Measurements from ENCODE around the gene PRR27. TPM values are rescaled to one million over a fixed set of nuclear protein-coding genes. Genes with fewer than 3 reads are reported as not detected.
A peak's percentile ranks its signal among the peaks of the same experiment; 100 is the strongest.

Gene PRR27
- not detected for total RNA-seq
- long read RNA-seq, result 0 reads

DNA sequence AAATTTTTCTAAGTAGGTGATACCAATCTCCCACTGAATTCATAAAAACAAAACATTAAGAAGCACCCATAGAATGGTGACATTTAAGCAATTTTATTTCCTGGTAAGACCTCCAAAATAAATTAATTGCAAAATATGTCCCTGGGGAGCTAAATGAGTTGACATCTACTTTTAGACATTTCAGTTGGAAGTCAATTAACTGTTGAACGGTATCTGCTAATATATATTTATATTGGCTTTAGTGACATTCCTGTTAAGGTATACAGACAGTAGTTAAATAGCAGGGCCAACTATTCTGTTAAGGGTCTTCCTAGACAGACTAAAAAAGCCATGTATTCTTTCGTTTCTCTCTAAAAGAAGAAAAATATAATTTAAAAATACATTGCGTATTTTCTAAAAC, at the start of gene PRR27:
TSS of gene PRR27 (plus strand) at position 301 of the 400 bp plus-strand sequence. CDS start 139 bp downstream, outside the sequence.
- ATAC-seq, result no peak
- intact Hi-C loops (cut with DNase I, micrococcal nuclease), result no loop called here
- DNase-seq, result no peak

DNA sequence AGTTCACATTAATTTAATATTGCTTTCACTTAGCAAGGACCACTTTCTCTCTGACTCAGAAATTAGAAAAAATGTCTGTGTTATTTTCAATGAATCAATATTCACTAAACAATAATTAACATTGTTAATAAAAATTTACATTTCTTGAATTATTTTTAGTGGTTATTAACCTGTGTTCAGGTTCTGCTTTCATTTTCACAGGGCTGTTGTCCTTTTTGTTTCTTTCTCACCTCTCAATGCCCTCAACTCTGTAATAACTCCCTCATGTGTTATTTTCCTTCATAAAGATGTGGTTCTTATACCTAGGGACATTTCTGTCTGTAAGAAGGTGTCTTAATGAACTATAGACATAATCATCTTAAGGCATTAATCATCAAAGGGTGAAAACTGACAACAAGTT, 43.1 kb upstream of the PRR27 start:
- intact Hi-C loops (cut with DNase I, micrococcal nuclease), result no loop called here
- ATAC-seq, result no peak
- DNase-seq, result no peak

DNA sequence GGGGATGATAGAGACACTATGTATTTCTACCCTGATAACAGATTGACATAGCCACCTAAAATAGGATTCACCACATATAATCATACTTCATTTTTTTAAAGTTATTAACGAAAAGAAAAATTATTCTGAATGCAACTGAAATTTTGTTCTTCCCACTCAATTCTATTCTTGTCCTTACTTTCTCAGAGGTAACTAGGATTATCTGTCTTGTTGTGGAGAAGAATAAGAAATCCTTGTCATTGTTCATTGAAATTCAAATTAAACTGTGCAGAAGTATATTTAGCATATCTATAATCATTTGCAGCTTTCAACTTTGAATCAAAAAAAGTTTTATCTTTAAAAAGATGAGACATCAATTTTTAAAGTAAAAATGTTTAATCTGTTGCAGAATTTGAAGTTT, 40.4 kb upstream of the PRR27 start:
- intact Hi-C loops (cut with DNase I, micrococcal nuclease), result no loop called here
- ATAC-seq, result no peak

DNA sequence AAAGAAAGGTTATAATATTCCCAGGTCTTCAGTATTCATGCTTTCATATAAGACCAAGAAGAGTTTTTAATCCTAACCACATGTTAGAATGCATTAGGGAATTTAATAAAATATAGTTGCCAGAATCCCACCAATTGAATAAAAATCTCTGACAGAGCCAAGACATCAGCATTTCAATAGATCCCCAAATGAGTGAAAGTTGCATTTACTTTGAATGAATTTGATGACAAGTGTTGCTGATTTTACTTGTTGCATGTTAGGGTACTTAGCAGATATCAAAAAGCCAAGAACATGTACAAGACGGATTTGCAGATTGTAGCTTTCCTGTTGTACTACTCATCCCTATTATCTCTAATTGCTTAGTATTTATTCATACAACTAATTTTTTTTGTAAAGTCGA, 39.9 kb upstream of the PRR27 start:
- no peak for DNase-seq
- intact Hi-C loops (cut with DNase I, micrococcal nuclease), result no loop called here
- ATAC-seq, result no peak

More for the DNA sequence above, 40.4 kb upstream of the PRR27 start:
- DNase-seq, result no peak

DNA sequence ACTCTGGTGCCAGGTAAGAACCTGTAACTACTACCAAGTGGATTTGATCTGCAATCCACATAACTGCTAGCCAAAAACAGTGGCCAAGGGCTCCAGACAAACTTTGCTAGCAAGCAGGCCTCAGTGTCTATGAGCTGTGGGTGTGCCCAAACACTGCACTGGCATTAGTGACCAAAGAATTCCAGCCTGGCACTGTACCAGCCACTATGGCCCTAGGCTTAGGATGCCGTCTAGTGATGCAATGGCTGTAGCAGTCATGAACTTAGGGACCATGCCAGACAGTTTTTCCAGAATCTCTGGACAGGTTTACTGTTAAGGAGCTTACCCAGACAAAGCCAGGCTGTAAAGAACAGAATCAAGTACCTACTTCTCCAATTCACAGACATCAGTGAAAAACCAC, 33.7 kb upstream of the PRR27 start:
- ATAC-seq, result no peak
- DNase-seq, result no peak
- intact Hi-C loops (cut with DNase I, micrococcal nuclease), result no loop called here

DNA sequence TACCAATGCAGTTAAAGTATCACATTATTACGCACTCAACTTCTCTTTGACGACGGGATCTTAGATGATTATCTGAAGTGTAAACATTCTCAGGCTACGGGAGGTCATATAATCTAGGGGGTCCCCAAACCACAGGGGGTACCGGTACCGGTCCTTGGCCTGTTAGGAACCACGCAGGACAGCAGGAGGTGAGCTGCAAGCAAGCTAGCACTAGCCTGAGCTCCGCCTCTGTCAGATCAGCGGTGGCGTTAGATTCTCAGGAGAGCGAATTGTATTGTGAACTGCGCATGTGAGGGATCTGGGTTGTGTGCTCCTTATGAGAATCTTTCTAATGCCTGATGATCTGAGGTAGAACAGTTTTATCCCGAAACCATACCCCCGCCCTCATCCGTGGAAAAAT, 20.6 kb upstream of the PRR27 start:
- DNase-seq, result no peak
- ATAC-seq, result no peak
- intact Hi-C loops (cut with DNase I, micrococcal nuclease), result no loop called here

DNA sequence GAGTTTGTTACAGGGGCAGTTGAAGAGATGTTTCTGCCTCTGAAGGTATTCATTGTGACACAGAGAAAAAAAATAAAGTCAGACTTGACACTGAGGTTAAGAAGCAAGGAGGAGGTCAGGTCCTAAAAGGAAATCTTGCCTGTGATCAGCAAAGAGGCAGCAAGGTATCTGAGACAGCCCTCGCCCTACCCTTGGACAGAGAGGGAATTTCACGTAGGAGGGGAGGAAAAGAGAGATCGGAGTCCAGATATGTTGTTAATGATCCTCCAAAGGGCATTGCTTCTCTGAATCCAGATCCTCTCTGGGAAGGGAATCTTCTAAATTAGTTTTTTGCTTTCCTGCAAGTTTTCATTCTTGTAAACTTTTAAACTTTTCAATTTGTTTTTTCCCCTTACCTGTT, 15.3 kb upstream of the PRR27 start:
- no peak for DNase-seq
- intact Hi-C loops (cut with DNase I, micrococcal nuclease), result no loop called here
- ATAC-seq, result no peak

DNA sequence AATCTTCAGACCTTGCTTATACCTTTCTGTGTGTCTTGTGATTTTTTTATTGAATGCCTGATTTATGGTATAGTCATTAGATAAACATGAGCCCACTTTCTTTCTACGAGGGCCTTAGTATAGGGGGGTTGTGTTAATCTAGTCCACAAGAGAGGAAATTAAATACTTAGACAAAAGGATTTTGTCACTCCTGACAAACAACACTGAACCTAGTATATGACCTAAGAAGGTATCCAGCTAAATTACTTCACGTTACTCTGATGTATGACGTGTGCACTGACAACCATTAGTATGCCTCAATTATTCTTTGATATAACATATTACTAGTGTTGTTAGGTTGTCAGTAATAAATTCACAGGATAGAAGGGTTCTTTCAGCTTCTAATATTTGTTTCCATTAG, 2.8 kb upstream of the PRR27 start:
- DNase-seq (no peak), ATAC-seq (no peak)
- intact Hi-C loops (cut with DNase I, micrococcal nuclease), result no loop called here

DNA sequence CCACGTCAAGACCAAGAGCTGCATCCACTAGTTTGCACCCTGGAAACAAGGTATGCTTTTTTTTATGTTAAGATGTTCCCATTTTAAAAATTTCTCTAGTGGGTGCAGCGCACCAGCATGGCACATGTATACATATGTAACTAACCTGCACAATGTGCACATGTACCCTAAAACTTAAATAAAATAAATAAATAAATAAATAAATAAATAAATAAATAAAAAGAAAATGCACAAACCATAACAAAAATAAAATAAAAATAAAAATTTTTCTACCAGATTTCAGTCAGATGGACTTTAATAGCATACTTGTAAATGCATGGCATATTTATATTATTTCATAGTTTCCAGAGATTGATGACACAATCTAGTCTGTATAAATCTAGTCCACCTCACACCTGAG, 1.9 kb upstream of the PRR27 start:
- intact Hi-C loops (cut with DNase I, micrococcal nuclease), result no loop called here
- ATAC-seq, result no peak
- DNase-seq, result no peak

DNA sequence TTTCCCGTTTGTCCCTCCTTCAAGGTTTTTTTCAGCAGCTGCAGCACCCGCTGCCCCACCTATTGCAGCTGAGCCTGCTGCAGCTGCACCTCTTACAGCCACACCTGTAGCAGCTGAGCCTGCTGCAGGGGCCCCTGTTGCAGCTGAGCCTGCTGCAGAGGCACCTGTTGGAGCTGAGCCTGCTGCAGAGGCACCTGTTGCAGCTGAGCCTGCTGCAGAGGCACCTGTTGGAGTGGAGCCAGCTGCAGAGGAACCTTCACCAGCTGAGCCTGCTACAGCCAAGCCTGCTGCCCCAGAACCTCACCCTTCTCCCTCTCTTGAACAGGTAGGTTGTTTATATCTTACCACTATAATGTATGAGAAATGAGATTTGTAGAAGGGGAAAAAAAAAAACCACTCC, 4.5 kb downstream of the PRR27 start:
- ATAC-seq (no peak), DNase-seq (peak in 1 of 2 donors; percentile 6)
- intact Hi-C loops (cut with DNase I, micrococcal nuclease), result no loop called here

DNA sequence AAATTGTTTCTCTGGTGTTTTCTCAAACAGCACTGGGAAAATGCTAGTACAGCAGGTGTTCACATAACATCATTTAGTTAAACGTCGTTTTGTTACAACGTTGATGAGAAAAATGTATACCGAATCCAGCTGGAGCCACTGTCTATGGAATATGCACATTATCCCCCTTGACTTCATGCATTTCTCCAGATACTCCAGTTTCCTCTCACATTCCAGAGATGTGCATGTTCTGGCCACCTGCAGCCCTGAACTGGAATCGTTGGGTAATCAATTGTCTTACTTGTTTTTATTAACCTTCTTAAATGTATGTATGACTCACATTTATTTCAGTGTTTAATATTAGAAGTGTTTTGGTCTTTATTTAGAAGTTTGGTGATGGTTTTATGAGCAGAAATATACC, 23.1 kb downstream of the PRR27 start:
- no peak for DNase-seq
- intact Hi-C loops (cut with DNase I, micrococcal nuclease), result no loop called here
- ATAC-seq, result no peak

DNA sequence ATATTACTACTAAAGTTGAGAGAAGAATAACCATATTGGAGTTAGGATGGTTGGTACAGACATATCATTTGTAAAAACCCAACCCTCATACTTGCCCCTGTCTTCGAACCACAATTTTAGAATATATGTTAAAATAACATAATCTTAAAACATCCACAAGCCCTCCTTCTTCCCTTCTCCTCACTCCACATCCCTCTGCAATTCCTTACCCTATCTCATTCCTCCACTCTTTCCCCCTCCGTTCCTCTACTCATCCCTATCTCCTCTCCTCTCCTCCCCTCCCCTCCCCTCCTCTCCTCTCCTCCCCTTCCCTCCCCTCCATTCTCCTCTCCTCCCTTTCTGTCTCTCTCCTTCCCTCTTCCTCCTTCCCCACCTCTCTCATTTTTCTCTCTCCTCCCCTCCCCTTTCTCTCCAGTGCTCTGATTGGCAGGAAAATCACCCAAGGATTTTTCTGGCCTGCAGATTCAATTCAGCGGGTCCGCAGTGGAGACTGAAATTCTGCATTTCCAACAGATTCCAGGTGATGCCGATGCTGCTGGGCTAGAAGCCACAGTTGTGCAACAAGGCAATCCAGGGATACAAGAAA, 24.1 kb downstream of the PRR27 start:
- intact Hi-C loops (cut with DNase I, micrococcal nuclease), result no loop called here
- DNase-seq (no peak), ATAC-seq (no peak)

DNA sequence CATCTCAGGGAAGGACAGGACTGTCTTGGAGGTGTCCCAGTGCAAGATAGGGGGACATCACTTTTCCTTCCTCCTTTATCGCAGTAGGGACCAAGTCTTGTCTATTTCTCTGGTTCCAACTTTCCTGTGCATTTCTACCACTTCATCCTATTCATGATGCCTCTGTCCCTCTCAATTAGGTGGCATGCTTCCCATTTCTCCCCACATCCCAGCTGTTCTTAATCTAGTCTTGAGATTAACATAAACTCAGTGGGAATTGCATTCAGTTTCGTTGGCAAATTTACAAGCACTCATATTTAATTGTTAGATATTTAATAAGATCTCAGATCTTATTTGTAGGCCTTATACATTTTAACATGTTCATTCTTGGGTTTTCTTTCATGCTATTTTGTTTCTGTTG, 25.8 kb downstream of the PRR27 start:
- intact Hi-C loops (cut with DNase I, micrococcal nuclease), result no loop called here
- DNase-seq (no peak), ATAC-seq (no peak)

DNA sequence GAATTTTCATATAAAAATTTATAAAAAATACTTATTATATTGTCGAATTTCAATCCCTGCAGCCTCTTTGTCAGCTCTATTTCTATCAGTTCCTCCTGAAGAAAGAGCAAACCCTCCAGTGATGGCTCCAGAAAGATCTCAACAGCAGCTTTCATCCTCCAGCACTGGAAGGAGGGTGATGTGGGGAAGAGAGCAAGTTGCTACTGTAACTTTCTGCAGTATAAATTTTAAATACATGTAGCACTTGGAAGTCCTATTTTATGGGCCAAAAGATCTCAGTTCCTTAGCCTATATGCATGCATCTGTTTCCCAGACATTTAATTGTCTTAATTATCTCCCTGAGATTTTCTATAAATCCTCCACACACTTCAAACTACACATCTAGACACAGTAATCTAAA, 27.8 kb downstream of the PRR27 start:
- no peak for DNase-seq
- intact Hi-C loops (cut with DNase I, micrococcal nuclease), result no loop called here
- no peak for ATAC-seq

DNA sequence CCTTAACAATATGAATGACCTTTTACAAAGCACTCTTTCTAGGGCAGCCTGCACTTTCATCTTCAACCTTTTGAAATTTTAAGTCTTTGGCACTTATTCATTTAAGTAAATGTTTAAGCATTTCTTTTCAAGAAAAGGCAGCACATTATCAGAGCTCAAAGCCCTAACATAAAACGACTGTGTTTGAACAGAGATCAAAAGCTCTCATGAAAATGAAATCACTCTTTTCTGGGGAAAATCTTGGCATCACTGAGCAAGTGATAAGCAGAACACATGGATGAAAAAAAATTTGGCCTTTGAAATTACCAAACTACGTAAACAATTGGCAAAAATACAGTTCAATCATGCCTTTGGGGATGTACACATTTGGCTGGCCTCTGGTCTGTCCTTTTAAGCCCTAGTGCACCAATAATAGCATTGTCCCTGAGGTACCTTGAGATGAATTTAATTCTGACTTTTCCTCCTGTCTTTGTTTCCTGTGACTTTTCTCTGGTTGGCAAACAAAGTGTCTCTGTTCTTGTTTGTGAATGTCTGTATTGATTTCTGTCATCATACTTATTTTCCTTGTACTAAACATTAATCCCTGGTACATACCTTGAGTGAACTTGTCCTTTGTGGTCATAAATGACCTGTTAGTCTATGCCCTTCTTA, 28.6 kb downstream of the PRR27 start:
- intact Hi-C loops (cut with DNase I, micrococcal nuclease), result no loop called here
- DNase-seq (no peak), ATAC-seq (no peak)

DNA sequence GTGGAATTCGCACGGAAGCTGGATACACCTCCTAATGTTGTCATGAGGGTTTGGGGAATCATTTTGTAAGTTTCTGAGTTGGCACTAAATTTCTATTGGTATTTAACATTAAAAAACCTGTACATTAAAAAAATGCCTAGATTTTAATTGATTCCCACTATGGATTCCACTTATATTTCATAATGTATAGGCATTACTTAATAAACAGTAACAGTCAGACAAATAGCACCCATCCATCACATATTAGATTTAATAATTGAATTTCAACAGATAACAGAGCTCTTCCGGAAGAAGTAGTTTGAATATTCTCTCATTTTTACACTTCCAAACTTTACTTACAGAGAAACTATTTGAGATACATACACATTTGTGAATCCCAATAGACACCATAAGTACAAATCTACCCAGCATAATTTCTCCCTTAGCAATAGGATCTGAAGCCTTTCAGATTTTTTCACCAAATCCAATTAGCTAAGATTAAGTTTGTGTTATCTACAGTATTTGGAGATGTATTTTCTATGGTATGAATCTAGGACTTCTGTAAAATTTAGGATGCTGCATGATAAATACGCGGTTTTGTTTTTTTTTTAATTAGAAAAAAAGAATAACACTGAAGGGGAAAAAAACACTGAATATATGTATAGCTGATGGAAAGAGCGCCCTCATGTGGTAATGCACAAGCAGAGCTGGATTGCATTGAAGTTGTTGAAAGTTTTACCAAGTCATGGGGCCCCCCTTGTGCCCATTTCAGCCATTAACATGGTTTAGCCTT, 29.3 kb downstream of the PRR27 start:
- ATAC-seq, result peak; percentile 56
- intact Hi-C loops (cut with DNase I, micrococcal nuclease), result no loop called here
- DNase-seq, result peak; percentile 12 to 18

DNA sequence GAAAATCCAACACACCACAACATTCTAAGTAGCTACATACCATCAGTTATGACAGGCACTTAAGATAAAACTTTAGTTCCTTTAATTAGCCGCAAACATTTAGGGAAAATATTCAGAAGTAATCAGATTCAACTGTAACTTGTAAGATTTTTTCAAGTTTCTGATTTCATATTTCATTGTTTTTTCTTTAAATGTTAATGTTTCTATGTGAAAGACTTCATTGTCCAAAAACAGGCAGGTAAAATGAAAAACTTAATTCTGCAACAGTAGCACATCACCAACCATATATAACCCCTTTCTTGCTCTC, 29.9 kb downstream of the PRR27 start:
- DNase-seq (no peak), ATAC-seq (no peak)
- intact Hi-C loops (cut with DNase I, micrococcal nuclease), result no loop called here

DNA sequence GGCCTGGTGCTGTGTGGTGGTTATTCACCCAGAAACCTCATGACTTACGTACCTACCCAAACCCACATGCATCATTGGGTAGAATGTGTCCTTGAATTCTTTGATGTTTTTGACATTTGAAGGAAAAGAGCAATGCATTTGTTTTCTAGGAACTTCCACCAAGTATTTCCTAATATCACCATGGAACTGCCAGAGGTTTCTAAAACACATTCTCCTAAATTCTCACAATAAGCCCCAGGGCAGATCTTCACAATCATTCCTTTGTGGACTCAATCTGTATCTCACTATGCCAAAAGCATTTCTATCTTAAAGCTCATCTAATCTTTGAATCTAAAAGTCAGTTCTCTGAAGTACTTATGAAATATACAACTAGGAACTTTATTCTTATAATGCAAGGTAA, 33.2 kb downstream of the PRR27 start:
- intact Hi-C loops (cut with DNase I, micrococcal nuclease), result no loop called here
- ATAC-seq (no peak), DNase-seq (no peak)

DNA sequence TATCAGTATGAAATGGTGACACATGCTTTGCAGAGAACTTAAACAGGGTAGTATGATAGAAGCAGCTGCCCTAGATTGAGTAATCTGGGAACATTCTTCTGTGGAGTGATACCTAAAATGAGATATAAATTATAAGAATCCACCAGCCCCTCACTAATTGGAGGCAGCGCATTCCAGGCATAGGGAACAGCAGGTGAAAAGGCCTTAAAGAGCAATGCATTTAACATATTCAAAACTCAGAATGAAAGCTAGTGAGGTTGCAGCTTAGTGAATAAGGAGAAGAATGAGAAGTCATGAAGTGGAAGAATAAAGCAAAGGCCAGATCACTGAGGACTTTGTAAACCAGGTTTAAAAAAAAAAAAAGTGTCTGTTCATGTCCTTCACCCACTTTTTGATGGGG, 36.5 kb downstream of the PRR27 start:
- intact Hi-C loops (cut with DNase I, micrococcal nuclease), result no loop called here
- no peak for DNase-seq
- no peak for ATAC-seq

DNA sequence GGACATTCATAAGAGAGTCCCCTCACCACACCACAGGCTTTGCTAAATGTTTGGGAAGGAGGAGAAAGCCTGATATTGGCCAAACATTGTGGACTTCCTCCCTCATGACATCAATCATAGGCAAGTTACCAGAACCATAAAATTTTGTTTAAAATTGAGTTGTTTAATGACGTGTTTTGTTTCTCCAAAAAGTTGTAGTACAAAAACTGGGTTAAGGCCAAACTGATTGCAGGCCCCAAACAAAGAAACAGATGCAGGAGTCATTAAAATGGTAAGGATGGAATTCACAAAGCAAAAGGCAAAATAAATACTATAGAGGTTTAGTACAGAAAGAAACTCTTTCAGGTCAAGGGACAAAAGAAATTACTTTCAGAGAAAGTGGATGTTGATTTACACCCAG, 37.6 kb downstream of the PRR27 start:
- ATAC-seq, result no peak
- DNase-seq, result no peak
- intact Hi-C loops (cut with DNase I, micrococcal nuclease), result no loop called here

DNA sequence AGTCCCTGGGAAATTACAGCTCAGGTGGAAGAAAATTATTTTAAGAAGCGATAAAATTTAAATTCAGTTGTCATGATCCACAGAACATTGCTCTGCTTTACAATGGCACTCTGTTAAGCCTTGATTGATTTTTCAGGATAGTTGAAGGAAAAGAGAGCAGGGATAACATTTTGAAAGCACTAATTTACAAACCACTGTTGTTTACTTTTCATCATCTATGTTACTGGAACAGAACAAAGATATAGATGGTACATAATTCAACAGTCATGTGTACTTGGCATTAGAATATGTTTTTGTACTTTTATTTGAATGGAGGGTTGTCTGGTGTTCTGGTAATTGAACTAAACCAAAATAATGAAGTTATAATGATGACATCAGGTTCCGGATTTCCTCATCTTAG, 38.9 kb downstream of the PRR27 start:
- ATAC-seq (no peak), DNase-seq (no peak)
- intact Hi-C loops (cut with DNase I, micrococcal nuclease), result no loop called here
